Dermis blood vessel endothelial cell (primary cell): ENCODE results near the gene RGS16. TPM values are rescaled to one million over a fixed set of nuclear protein-coding genes. Genes with fewer than 3 reads are reported as not detected.

ENCODE experiments used
- DNase-seq: peaks from one replicate; pipeline ENCODE4 v3.0.0; 2010
- total RNA-seq: library from RNA; depleted of rRNA; stranded (reverse); fragments of >200 nt; gene quantifications from 2 replicates; pipeline ENCODE4 v1.2.3, GENCODE V29; 2014

The RGS16 gene
- total RNA-seq, 1 donor from 2014 or later: 2.0 TPM

GRCh38 chr1:182570611-182570970, 33.6 kb downstream of the RGS16 start:
- DNase-seq: no peak

- no peak for DNase-seq
Measured at GRCh38 chr1:182569939-182570610, 34.1 kb downstream of the RGS16 start.

GRCh38 chr1:182568647-182569284, 35.4 kb downstream of the RGS16 start:
- no peak for DNase-seq

- no peak for DNase-seq
Measured at GRCh38 chr1:182567629-182568028, 36.6 kb downstream of the RGS16 start.

- DNase-seq: no peak
Measured at GRCh38 chr1:182565537-182565936, 38.7 kb downstream of the RGS16 start.

- DNase-seq: no peak
Measured at GRCh38 chr1:182564406-182565004, 39.7 kb downstream of the RGS16 start.

GRCh38 chr1:182563095-182563494, 41.1 kb downstream of the RGS16 start:
- no peak for DNase-seq

GRCh38 chr1:182561456-182561855, 42.7 kb downstream of the RGS16 start:
- no peak for DNase-seq

GRCh38 chr1:182560392-182560984, 43.7 kb downstream of the RGS16 start:
- no peak for DNase-seq

- no peak for DNase-seq
Measured at GRCh38 chr1:182556279-182556678, 47.9 kb downstream of the RGS16 start.

GRCh38 chr1:182555493-182555892, 48.7 kb downstream of the RGS16 start:
- no peak for DNase-seq

GRCh38 chr1:182552527-182552926, 51.7 kb downstream of the RGS16 start:
- no peak for DNase-seq

GRCh38 chr1:182549811-182550210, 54.4 kb downstream of the RGS16 start:
- DNase-seq: no peak

GRCh38 chr1:182549346-182549745, 54.8 kb downstream of the RGS16 start:
- no peak for DNase-seq

Other genes with a start within 250 kb of the RGS16 start
- gene GLUL, start 212.6 kb downstream of the RGS16 start, total RNA-seq: 377 and 422 TPM in 2 replicates
- gene TEDDM1, start 203.7 kb downstream of the RGS16 start, total RNA-seq: not detected in 2 replicates
- gene RGSL1, start 154.2 kb downstream of the RGS16 start, total RNA-seq: not detected in 2 replicates
- gene RNASEL, start 15.1 kb downstream of the RGS16 start, total RNA-seq: 2.9 and 3.1 TPM in 2 replicates
- not detected in 2 replicates for gene RGS8, start 80.2 kb upstream of the RGS16 start, total RNA-seq
- 1.9 and 2.4 TPM in 2 replicates for gene NPL, start 185.4 kb upstream of the RGS16 start, total RNA-seq
- 166 and 255 TPM in 2 replicates for gene DHX9, start 235.0 kb upstream of the RGS16 start, total RNA-seq